ENCODE data around the gene RNF152. TPM values are rescaled to one million over a fixed set of nuclear protein-coding genes. Genes with fewer than 3 reads are reported as not detected.

Gene RNF152
- total RNA-seq, 3 donors from 2014 or later (not counting 1 experiment from before 2014, with no cell fraction given): 0.49 to 1.3 (median 0.50) TPM

- H3K36me3 Mint-ChIP-seq: no peaks in the 10 kb centered on the region
- intact Hi-C loops (cut with micrococcal nuclease): no loop called here
- no peak overlapping the region for H3K4me3 ChIP-seq (ENCODE audit: low read length)
- no peak overlapping the region for H3K27ac ChIP-seq (ENCODE audit: low read length)
- H3K27me3 Mint-ChIP-seq (ENCODE audit: low read depth in 2 of 2): peaks cover 33 to 42% of the 10 kb centered on the region in 2 donors
- no peak for DNase-seq
- no peaks in the 10 kb centered on the region for H3K36me3 ChIP-seq (ENCODE audit: control insufficient read depth, insufficient read depth, low read length)
- no peak overlapping the region for H3K27ac Mint-ChIP-seq
- no peaks in the 10 kb centered on the region for H3K9me3 ChIP-seq (ENCODE audit: control insufficient read depth, insufficient read depth, low read length)
- H3K4me1 Mint-ChIP-seq: peaks cover 17 to 20% of the 10 kb centered on the region in 2 donors
- ATAC-seq: no peak
- WGBS (ENCODE audit: insufficient coverage): 64% methylated on average over 5 of the region's 5 CpGs
- no peak overlapping the region for H3K4me3 Mint-ChIP-seq
- no peak for TF ChIP-seq CTCF (IDR thresholded peaks at IDR 0.05)
- peaks cover 20% of the 10 kb centered on the region for H3K27me3 ChIP-seq (ENCODE audit: control insufficient read depth, insufficient read depth, low read length)
- H3K4me1 ChIP-seq (ENCODE audit: control insufficient read depth, insufficient read depth, low read length): peaks cover 17% of the 10 kb centered on the region
- H3K9me3 Mint-ChIP-seq: no peaks in the 10 kb centered on the region
Measured at GRCh38 chr18:61896757-61897156, 4.0 kb upstream of the RNF152 start.

- no peak for DNase-seq
- no peaks in the 10 kb centered on the region for H3K36me3 ChIP-seq (ENCODE audit: control insufficient read depth, insufficient read depth, low read length)
- Mint-ChIP-seq H3K27me3 (ENCODE audit: low read depth in 2 of 2) (peaks cover 30 to 43% of the 10 kb centered on the region in 2 donors), H3K4me3 (peak overlapping the region; percentile 84), H3K4me1 (peaks cover 12 to 15% of the 10 kb centered on the region in 2 donors), H3K36me3 (no peaks in the 10 kb centered on the region), H3K27ac (no peak overlapping the region), H3K9me3 (no peaks in the 10 kb centered on the region)
- WGBS (ENCODE audit: insufficient coverage): 88% methylated on average over 1 of the region's 1 CpG
- peaks cover 20% of the 10 kb centered on the region for H3K27me3 ChIP-seq (ENCODE audit: control insufficient read depth, insufficient read depth, low read length)
- no peak for ATAC-seq
- H3K9me3 ChIP-seq (ENCODE audit: control insufficient read depth, insufficient read depth, low read length): no peaks in the 10 kb centered on the region
- no peak overlapping the region for H3K27ac ChIP-seq (ENCODE audit: low read length)
- peaks cover 17% of the 10 kb centered on the region for H3K4me1 ChIP-seq (ENCODE audit: control insufficient read depth, insufficient read depth, low read length)
- H3K4me3 ChIP-seq (ENCODE audit: low read length): no peak overlapping the region
- no peak for TF ChIP-seq CTCF (IDR thresholded peaks at IDR 0.05)
- intact Hi-C loops (cut with micrococcal nuclease): no loop called here
Measured at GRCh38 chr18:61896118-61896517, 3.3 kb upstream of the RNF152 start.

DNA sequence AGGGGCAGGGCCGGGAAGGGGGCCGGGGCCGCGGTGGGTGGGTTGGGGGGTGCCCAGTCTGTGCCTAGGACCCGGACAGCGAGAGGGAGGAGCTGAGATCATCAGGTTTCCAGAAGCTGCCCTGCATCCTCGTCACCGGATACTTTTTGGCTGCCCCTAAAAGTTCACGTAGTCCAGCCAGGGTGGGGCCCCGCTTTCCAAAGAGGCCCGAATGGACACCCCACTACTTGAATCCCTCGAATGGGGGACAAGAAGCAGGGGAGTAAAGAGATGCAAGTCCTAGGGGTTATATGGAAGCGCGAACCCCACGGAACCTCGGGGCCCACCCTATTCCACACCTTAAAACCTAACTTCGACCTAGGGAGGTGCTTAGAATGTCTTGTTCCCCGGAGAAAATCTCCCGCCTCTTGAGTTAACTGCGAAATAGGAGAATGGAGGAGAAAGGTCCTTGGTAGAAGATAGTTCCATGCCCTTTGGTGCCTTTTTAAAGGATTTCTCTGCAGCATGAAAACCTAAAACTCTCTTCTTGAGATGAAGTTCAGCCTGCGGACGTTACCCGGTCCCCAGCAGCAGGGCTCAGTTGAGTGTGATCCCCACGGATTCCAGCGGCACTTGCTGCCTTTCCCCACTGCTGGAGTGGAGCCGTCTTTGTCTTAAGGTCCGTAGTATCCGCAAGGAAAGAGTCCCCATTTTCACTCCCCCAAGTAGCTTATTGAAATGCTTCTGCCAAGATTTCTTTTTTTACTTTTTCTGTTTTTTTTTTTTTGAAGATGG lies 2.1 kb upstream of the RNF152 start:
- ATAC-seq (peak in 1 of 3 donors; percentile 2), DNase-seq (peak in 1 of 2 donors; percentile 8)
- Histone ChIP-seq H3K36me3 (ENCODE audit: control insufficient read depth, insufficient read depth, low read length) (no peaks in the 10 kb centered on the region), H3K27me3 (ENCODE audit: control insufficient read depth, insufficient read depth, low read length) (peaks cover 20% of the 10 kb centered on the region), H3K9me3 (ENCODE audit: control insufficient read depth, insufficient read depth, low read length) (no peaks in the 10 kb centered on the region), H3K4me3 (ENCODE audit: low read length) (peak overlapping the region; percentile 38), H3K27ac (ENCODE audit: low read length) (no peak overlapping the region), H3K4me1 (ENCODE audit: control insufficient read depth, insufficient read depth, low read length) (peaks cover 17% of the 10 kb centered on the region)
- Mint-ChIP-seq H3K9me3 (no peaks in the 10 kb centered on the region), H3K4me1 (peaks cover 11 to 14% of the 10 kb centered on the region in 2 donors), H3K27ac (peak overlapping the region in 1 of 2 donors; percentile 83), H3K36me3 (no peaks in the 10 kb centered on the region), H3K4me3 (peak overlapping the region; percentile 84), H3K27me3 (ENCODE audit: low read depth in 2 of 2) (peaks cover 31 to 53% of the 10 kb centered on the region in 2 donors)
- TF ChIP-seq CTCF (IDR thresholded peaks at IDR 0.05): no peak
- 18% methylated on average over 24 of the region's 28 CpGs for WGBS (ENCODE audit: insufficient coverage)
- intact Hi-C loops (cut with micrococcal nuclease): no loop called here
